Measurements from ENCODE around the gene FAM107B.

Gene FAM107B

DNA sequence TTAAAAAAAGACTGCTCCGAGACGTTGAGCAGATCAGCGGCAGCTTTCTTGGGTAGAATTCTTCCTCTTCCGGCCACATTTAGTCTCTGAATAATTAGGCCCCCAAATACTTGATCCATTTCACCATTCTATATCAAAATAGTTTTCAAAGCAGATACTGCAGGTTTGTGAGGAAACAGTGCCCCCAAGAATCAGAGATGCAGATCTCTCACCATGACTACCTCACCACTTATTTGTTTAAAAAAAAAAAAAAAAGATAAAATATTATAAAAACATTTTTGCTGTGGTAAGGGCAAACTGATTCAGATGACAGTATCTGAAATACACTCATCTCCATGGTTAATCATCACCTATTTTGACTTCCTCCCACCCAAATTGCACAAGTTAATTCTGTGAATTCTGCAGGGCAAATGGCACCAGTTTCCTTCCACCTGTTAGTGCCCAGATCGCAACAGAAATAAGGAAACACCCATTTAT lies 210.4 kb downstream of the FAM107B start:
- no peak for DNase-seq (ENCODE audit: low read depth)
- TF ChIP-seq, protein P1, sequence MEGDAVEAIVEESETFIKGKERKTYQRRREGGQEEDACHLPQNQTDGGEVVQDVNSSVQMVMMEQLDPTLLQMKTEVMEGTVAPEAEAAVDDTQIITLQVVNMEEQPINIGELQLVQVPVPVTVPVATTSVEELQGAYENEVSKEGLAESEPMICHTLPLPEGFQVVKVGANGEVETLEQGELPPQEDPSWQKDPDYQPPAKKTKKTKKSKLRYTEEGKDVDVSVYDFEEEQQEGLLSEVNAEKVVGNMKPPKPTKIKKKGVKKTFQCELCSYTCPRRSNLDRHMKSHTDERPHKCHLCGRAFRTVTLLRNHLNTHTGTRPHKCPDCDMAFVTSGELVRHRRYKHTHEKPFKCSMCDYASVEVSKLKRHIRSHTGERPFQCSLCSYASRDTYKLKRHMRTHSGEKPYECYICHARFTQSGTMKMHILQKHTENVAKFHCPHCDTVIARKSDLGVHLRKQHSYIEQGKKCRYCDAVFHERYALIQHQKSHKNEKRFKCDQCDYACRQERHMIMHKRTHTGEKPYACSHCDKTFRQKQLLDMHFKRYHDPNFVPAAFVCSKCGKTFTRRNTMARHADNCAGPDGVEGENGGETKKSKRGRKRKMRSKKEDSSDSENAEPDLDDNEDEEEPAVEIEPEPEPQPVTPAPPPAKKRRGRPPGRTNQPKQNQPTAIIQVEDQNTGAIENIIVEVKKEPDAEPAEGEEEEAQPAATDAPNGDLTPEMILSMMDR (IDR thresholded peaks at IDR 0.05; ENCODE audit: control insufficient read depth, extremely low read depth, insufficient read depth), result no peak
- no peak overlapping the region for H3K4me3 ChIP-seq (ENCODE audit: low read depth, low read length)

DNA sequence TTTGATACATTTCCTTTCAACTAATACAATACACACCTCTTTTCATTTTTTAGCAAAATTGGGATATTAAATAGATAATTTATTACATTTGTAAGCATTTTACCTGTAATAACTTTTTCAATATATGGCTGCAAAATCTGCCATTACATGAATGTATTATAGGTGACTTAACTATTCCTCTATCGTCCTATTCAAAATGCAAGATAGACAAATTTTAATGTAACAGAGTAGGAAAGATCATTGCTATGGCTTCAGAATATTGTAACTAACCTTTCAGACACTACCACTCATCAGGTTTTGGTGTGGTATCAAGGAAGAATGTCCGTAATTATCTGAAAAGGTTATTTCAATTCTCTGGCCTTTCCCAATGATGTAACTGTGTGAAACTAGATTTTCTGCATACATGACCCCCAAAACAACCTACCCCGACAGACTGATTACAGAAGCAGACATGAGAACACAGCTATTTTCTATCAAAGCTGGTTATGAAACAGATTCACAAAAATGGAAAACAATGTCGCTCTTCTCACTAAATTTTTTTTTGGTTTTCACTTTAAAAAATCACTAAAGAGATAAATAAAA lies 211.2 kb downstream of the FAM107B start:
- TF ChIP-seq, protein P1 (IDR thresholded peaks at IDR 0.05; ENCODE audit: control insufficient read depth, extremely low read depth, insufficient read depth), result no peak
- DNase-seq (ENCODE audit: low read depth), result no peak
- H3K4me3 ChIP-seq (ENCODE audit: low read depth, low read length), result no peak overlapping the region

DNA sequence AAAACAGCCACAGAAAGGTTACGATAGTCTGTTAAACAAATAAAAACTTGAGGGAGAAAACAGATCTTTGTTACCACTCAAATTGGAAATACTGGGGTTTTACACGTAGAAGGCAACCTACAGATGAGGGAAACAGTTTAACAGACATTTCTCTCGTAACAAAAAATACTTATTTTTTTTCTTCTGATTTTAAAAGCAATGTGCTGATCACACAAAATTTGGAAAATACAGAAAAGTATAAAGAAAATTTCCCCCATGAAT lies 211.7 kb downstream of the FAM107B start:
- TF ChIP-seq, protein P1 (IDR thresholded peaks at IDR 0.05; ENCODE audit: control insufficient read depth, extremely low read depth, insufficient read depth), result no peak
- DNase-seq (ENCODE audit: low read depth), result no peak

DNA sequence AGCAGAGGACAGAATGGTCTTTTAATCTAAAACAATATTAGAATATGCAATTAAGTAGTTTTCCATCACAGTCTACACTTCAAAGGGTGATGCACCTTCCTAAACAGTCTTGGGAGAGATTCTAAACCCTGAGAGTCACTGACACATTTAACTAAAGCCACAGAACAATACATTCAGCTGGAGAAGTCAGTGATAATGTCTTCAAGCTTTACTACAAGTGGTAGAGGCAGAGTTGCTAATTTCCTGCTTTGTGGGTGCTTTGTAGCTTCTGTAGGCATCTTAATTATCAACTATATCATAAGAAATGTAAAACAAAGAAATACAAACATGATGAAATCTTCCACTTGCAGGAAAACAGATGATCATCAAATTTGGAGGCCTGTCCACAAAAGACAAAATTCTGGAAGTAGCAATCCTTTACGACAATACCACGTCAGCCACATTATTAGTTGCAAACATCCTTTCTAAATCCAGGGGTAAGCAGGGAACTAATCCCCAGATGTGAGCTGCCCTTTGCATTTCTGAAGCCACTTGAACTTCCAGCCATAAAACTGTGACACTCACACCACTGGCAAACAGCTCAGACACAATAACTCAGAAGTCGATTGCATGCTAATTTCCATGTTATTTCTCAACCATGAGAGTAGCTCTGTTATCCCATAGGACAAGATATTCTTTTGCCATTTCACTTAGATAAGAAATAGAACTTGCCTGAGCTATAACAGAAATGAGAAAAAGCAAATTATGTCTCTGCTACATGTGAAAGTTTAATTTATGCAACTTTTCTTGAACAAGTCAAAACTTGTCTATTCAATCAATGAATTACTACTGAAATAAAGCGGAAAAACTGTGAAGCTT lies 212.2 kb downstream of the FAM107B start:
- TF ChIP-seq, protein P1 (IDR thresholded peaks at IDR 0.05; ENCODE audit: control insufficient read depth, extremely low read depth, insufficient read depth), result no peak
- no peak overlapping the region for H3K4me3 ChIP-seq (ENCODE audit: low read depth, low read length)
- no peak for DNase-seq (ENCODE audit: low read depth)

More for the DNA sequence above, 211.7 kb downstream of the FAM107B start:
- no peak overlapping the region for H3K4me3 ChIP-seq (ENCODE audit: low read depth, low read length)

DNA sequence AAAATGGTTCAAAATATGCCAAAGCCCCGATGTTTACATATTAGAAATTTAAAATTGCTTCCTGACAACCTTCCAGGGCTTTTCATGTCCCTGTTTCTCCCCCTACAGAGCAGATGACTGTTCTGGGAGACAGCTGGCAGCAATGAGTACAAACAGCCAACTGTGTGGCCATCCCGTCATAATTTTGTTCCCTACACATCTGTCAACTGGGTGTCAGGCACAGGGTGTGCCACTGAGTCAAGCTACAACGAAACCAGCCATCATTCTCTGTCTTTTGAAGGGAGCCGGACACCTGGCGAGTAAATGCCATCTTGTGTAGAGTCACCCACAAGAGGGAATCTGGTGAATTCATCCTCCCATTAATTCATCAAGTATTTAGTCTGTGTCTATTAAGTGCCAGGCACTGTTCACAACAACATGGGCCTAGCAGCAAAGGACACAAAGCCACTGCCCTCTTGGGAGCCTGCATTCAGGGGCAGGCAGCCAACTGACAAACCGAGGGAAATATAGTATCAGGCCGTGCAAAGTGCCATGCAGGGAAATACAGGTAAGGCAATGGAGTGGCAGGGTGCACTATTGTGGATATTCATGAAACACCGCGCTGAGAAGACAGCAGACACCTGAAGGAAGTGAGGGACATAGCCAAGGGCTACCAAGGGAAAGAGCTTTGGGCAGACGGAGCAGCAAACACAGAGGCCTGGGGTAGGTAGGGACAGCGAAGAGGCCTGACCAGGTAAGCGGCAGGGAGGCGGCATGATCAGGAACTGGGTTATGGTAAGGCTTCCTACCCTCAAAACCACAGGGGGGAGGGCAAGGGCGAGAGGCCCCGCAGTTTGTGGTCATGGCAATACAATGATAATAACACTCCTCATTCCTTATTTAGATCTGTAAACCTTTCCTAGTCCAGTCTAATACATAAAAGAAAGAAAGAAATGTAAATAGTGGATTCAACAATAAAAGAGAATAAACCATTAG lies 213.6 kb downstream of the FAM107B start:
- H3K4me3 ChIP-seq (ENCODE audit: low read depth, low read length), result no peak overlapping the region
- DNase-seq (ENCODE audit: low read depth), result no peak
- TF ChIP-seq, protein P1 (IDR thresholded peaks at IDR 0.05; ENCODE audit: control insufficient read depth, extremely low read depth, insufficient read depth), result no peak

DNA sequence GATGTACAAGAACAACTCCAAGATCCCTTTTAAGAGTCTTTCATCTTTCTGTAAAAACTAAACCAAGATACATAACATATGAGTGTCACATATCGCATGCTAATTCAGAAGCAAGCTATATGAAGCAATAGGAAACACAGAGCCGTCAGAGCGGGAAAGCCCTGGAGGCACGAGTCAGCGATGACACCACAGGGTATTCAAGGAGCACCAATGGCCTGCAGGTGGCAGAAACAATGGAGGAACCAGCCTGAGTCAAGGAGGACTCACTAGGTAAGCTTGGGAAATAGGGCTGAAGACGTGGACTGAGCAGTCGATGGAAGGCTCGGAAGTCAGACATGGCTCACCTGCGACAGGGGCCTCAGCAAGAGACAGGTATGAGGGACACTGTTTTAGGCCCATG lies 214.4 kb downstream of the FAM107B start:
- TF ChIP-seq, protein P1 (IDR thresholded peaks at IDR 0.05; ENCODE audit: control insufficient read depth, extremely low read depth, insufficient read depth), result no peak
- no peak for DNase-seq (ENCODE audit: low read depth)
- no peak overlapping the region for H3K4me3 ChIP-seq (ENCODE audit: low read depth, low read length)

Measured in LNCaP clone FGC (cell line).